ENCODE results near the gene GABBR1. TPM values are rescaled to one million over a fixed set of nuclear protein-coding genes. Genes with fewer than 3 reads are reported as not detected.
"Not testable (repeated sequence)": the region's sequence is repeated elsewhere in the genome, so short reads cannot be mapped to it uniquely, and the experiment has no call there.

Gene GABBR1
- total RNA-seq, 4 donors from 2014 or later, result 4.7 to 92.4 (median 16.9) TPM

- H3K27ac ChIP-seq, result no peak overlapping the region
- no peaks in the 10 kb centered on the region for H3K4me1 ChIP-seq
- H3K27me3 ChIP-seq, result no peaks in the 10 kb centered on the region
- H3K36me3 ChIP-seq, result no peaks in the 10 kb centered on the region
- no peak for DNase-seq
- no peak overlapping the region for H3K4me3 ChIP-seq
- TF ChIP-seq CTCF (IDR thresholded peaks at IDR 0.05), result no peak
- no peak for TF ChIP-seq POLR2A (IDR thresholded peaks at IDR 0.05)
- no peaks in the 10 kb centered on the region for H3K9me3 ChIP-seq
These were observed 38.0 kb upstream of the GABBR1 start for GRCh38 chr6:29671026-29671425.

- H3K27me3 ChIP-seq, result no peaks in the 10 kb centered on the region
These were observed 34.2 kb upstream of the GABBR1 start for GRCh38 chr6:29667158-29667557.

GRCh38 chr6:29666826-29667130 is 33.8 kb upstream of the GABBR1 start:
- TF ChIP-seq POLR2A (IDR thresholded peaks at IDR 0.05), result no peak
- TF ChIP-seq CTCF (IDR thresholded peaks at IDR 0.05), result no peak
- no peak for DNase-seq
- Histone ChIP-seq H3K27me3 (no peaks in the 10 kb centered on the region), H3K27ac (no peak overlapping the region), H3K36me3 (no peaks in the 10 kb centered on the region), H3K4me1 (no peaks in the 10 kb centered on the region), H3K9me3 (no peaks in the 10 kb centered on the region), H3K4me3 (no peak overlapping the region)

More at GRCh38 chr6:29667158-29667557, 34.2 kb upstream of the GABBR1 start:
- H3K9me3 ChIP-seq, result no peaks in the 10 kb centered on the region
- no peaks in the 10 kb centered on the region for H3K36me3 ChIP-seq
- no peak for TF ChIP-seq POLR2A (IDR thresholded peaks at IDR 0.05)
- no peak for TF ChIP-seq CTCF (IDR thresholded peaks at IDR 0.05)
- H3K27ac ChIP-seq, result no peak overlapping the region
- no peak overlapping the region for H3K4me3 ChIP-seq
- H3K4me1 ChIP-seq, result no peaks in the 10 kb centered on the region
- no peak for DNase-seq

- Histone ChIP-seq H3K36me3 (no peaks in the 10 kb centered on the region), H3K9me3 (no peaks in the 10 kb centered on the region), H3K27me3 (no peaks in the 10 kb centered on the region), H3K4me1 (no peaks in the 10 kb centered on the region), H3K4me3 (no peak overlapping the region), H3K27ac (no peak overlapping the region)
- DNase-seq, result no peak
- TF ChIP-seq POLR2A (IDR thresholded peaks at IDR 0.05), result no peak
- no peak for TF ChIP-seq CTCF (IDR thresholded peaks at IDR 0.05)
These were observed 33.2 kb upstream of the GABBR1 start for GRCh38 chr6:29665942-29666825.

- no peaks in the 10 kb centered on the region for H3K4me1 ChIP-seq
- H3K4me3 ChIP-seq, result no peak overlapping the region
- no peaks in the 10 kb centered on the region for H3K9me3 ChIP-seq
- no peaks in the 10 kb centered on the region for H3K27me3 ChIP-seq
- no peak overlapping the region for H3K27ac ChIP-seq
- DNase-seq, result no peak
- H3K36me3 ChIP-seq, result no peaks in the 10 kb centered on the region
- TF ChIP-seq CTCF (IDR thresholded peaks at IDR 0.05) (no peak), POLR2A (IDR thresholded peaks at IDR 0.05) (no peak)
These were observed 30.5 kb upstream of the GABBR1 start for GRCh38 chr6:29663300-29664042.

- H3K4me3 ChIP-seq, H3K36me3 ChIP-seq, H3K27me3 ChIP-seq, DNase-seq, H3K9me3 ChIP-seq, H3K4me1 ChIP-seq, H3K27ac ChIP-seq: not testable (repeated sequence)
These were observed 28.6 kb upstream of the GABBR1 start for GRCh38 chr6:29661502-29662141.
